H1 (cell line): ENCODE measurements around the gene SPTBN1. TPM values are rescaled to one million over a fixed set of nuclear protein-coding genes. Genes with fewer than 3 reads are reported as not detected.

Experiments used
- BACH1 ChIP-seq: IDR thresholded peaks from 2 replicates; pipeline ENCODE4 v1.6.1; 2012; ENCODE audit warnings: low read length, improper control_type of control experiment
- NANOG ChIP-seq: IDR thresholded peaks from 2 replicates; pipeline ENCODE4 v1.6.1; 2011; ENCODE audit warnings: low read length, low read depth, mild to moderate bottlenecking, inconsistent platforms; ENCODE audit not compliant: insufficient read depth, poor library complexity, severe bottlenecking
- RXRA ChIP-seq: IDR thresholded peaks from 2 replicates; pipeline ENCODE4 v1.6.1; 2011; ENCODE audit warnings: low read depth, mild to moderate bottlenecking, low read length, moderate library complexity; ENCODE audit not compliant: insufficient read depth
- polyA plus RNA-seq, 7 experiments: library from polyadenylated mRNA; depleted of rRNA in 3 of 7; stranded (reverse) in 5 of 7; unstranded in 2 of 7; fragments of >200 nt in 5 of 7; fragments of 200-250 nt in 2 of 7; gene quantifications; 1 replicate in 5 of 7; 2 replicates in 1 of 7; 4 replicates in 1 of 7; pipeline versions ENCODE4 v1.2.1 to v1.2.3, GENCODE V29; 2011 to 2013; ENCODE audit warnings: missing spikeins in 2 of 7, mixed read lengths in 2 of 7
- total RNA-seq: library from RNA; stranded (reverse); fragmentation: NEBNext Ultra II Directional; extraction: Animal tissue kit (Norgen Biotek cat#: 25700); gene quantifications from 2 replicates; pipeline ENCODE4 v1.2.1, GENCODE V29; 2021
- TF ChIP-seq, protein P1 (sequence below): IDR thresholded peaks from 2 replicates; pipeline ENCODE4 v1.6.1; 2012; ENCODE audit warnings: inconsistent platforms

Gene SPTBN1
- total and polyA plus RNA-seq, 2 of the 8 experiments (the other 6 are each of a cell fraction or from before 2014, with no cell fraction given), result 31.8 to 180 TPM

DNA sequence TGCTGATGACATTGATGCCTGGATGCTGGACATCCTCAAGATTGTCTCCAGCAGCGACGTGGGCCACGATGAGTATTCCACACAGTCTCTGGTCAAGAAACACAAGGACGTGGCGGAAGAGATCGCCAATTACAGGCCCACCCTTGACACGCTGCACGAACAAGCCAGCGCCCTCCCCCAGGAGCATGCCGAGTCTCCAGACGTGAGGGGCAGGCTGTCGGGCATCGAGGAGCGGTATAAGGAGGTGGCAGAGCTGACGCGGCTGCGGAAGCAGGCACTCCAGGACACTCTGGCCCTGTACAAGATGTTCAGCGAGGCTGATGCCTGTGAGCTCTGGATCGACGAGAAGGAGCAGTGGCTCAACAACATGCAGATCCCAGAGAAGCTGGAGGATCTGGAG lies 173.3 kb downstream of the SPTBN1 start (continued):
- TF ChIP-seq NANOG, result no peak
- no peak for TF ChIP-seq RXRA
- no peak for TF ChIP-seq BACH1
- TF ChIP-seq, protein P1, sequence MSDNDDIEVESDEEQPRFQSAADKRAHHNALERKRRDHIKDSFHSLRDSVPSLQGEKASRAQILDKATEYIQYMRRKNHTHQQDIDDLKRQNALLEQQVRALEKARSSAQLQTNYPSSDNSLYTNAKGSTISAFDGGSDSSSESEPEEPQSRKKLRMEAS, result no peak
